PC-9 (cell line): ENCODE measurements around the gene SHANK3.

Experiments
- EZH2 ChIP-seq: fragments of 200-600 bp; sonication (generic); IDR thresholded peaks from 2 replicates; pipeline ENCODE4 v1.8.0; 2017; ENCODE audit warnings: antibody characterized with exemption, low read depth
- TF ChIP-seq, protein P1 (sequence below): fragments of 200-600 bp; sonication (generic); conservative IDR thresholded peaks from 2 replicates; pipeline ENCODE4 v1.6.1; 2017; ENCODE audit warnings: mixed run types, antibody characterized with exemption, mild to moderate bottlenecking, moderate library complexity

DNA sequence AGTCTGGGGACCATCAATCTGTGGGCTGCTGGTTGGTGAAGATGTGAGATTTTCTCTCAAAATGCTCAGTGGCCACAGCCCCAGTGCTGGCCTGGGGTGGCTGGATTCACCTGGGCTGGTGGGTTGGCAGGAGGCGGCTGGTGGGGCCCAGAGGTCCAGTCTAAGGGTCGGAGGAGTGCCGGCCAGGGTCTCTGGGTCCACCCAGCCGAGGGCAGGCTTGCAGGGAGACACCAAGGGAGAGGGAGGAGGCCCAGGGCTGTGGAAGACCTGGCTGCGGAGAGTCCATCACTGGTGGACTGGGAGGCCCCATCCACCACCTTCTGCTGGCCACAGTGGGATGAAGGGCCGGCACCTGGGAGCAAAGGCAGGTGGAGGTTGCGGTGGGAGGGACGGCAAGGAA lies 582 bp upstream of the SHANK3 start:
- TF ChIP-seq, protein P1, sequence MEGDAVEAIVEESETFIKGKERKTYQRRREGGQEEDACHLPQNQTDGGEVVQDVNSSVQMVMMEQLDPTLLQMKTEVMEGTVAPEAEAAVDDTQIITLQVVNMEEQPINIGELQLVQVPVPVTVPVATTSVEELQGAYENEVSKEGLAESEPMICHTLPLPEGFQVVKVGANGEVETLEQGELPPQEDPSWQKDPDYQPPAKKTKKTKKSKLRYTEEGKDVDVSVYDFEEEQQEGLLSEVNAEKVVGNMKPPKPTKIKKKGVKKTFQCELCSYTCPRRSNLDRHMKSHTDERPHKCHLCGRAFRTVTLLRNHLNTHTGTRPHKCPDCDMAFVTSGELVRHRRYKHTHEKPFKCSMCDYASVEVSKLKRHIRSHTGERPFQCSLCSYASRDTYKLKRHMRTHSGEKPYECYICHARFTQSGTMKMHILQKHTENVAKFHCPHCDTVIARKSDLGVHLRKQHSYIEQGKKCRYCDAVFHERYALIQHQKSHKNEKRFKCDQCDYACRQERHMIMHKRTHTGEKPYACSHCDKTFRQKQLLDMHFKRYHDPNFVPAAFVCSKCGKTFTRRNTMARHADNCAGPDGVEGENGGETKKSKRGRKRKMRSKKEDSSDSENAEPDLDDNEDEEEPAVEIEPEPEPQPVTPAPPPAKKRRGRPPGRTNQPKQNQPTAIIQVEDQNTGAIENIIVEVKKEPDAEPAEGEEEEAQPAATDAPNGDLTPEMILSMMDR, result no peak
- no peak for TF ChIP-seq EZH2
